ENCODE measurements around the gene PEX10.

DNA sequence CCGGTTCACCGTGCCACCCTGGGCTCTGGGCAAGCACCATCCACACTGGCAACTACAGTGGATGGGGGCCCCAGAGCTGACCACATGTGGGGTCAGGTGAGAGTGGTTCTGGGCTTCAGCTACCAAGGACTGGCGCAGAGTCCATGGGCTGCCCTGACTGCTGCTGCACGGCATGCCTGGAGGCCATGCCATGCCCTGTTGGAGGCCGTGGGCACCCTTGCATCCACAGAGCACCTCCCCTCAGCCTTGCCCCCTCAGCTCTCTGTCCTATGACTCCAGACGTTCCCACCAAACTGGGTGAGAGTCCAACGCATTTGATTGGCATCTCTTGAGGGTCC lies 36.5 kb downstream of the PEX10 start:
- TF ChIP-seq, protein P1, sequence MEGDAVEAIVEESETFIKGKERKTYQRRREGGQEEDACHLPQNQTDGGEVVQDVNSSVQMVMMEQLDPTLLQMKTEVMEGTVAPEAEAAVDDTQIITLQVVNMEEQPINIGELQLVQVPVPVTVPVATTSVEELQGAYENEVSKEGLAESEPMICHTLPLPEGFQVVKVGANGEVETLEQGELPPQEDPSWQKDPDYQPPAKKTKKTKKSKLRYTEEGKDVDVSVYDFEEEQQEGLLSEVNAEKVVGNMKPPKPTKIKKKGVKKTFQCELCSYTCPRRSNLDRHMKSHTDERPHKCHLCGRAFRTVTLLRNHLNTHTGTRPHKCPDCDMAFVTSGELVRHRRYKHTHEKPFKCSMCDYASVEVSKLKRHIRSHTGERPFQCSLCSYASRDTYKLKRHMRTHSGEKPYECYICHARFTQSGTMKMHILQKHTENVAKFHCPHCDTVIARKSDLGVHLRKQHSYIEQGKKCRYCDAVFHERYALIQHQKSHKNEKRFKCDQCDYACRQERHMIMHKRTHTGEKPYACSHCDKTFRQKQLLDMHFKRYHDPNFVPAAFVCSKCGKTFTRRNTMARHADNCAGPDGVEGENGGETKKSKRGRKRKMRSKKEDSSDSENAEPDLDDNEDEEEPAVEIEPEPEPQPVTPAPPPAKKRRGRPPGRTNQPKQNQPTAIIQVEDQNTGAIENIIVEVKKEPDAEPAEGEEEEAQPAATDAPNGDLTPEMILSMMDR (IDR thresholded peaks at IDR 0.05 in 4 of 5, conservative IDR thresholded peaks at IDR 0.05 in 1 of 5) = no peak
- TF ChIP-seq POLR2A (IDR thresholded peaks at IDR 0.05) = no peak

All from gastrocnemius medialis (tissue), 4 donors.